NCI-H82 treated with DMSO at 0.1 percent for 48 hours (cell line): Measurements from ENCODE around the gene RFTN1.

ENCODE experiments used
- DNase-seq: peaks from one replicate; lab custom pipeline; 2025; ENCODE audit not compliant: unreplicated experiment; lab: John Stamatoyannopoulos, UW

The RFTN1 gene

GRCh38 chr3:16309558-16309957 is 203.9 kb downstream of the RFTN1 start:
- no peak for DNase-seq

GRCh38 chr3:16308727-16309126 is 204.8 kb downstream of the RFTN1 start:
- DNase-seq: no peak

- no peak for DNase-seq
These were observed 205.5 kb downstream of the RFTN1 start for GRCh38 chr3:16307832-16308531.

GRCh38 chr3:16305111-16305541 is 208.4 kb downstream of the RFTN1 start:
- DNase-seq: no peak

DNA sequence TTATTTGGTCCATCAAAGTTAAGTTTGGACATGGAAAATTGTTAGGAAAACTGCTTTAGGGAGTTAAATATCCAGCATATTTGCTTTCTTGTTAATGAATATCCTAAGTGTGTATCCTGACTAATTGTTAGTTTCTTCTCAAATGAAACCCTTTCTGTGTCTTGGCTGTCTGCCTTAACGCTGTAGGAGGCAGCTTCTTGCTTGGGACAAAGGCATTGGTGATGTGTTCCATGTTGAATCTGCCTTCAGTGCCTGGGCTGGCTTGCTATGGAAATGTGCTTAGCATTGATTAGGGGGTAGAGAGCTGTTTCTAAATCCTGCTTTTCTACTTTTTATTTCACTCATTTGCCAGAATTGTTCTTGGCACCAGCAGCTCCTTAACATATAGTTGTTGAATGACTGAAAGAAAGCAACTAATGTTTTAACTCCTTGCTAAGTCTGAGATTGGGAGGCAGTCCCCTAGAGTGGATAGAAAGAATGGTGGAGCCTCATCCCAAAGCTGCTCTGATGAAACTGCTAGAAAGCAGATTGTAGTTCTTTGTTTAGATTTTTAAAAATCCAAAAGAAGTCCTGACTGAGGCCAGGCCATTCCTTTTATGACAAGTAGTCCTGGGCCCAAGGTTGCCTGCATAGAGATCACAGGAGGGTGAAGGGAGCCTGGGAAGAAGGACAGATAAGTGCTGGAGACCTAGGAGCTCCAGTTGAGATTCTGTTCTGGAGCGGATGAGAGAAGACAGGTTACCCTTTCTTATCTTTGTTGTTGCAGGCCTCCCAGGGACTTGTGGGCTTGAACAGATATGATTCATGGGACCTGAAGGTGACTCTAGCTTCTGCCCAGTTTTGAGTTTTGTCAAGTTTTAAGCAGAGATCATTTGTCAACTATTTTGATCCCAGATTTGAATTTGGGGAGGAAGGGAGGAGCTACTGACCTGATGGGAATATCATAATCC is 209.2 kb downstream of the RFTN1 start:
- no peak for DNase-seq

GRCh38 chr3:16303037-16303575 is 210.4 kb downstream of the RFTN1 start:
- DNase-seq: no peak

GRCh38 chr3:16302082-16302631 is 211.3 kb downstream of the RFTN1 start:
- DNase-seq: no peak

DNA sequence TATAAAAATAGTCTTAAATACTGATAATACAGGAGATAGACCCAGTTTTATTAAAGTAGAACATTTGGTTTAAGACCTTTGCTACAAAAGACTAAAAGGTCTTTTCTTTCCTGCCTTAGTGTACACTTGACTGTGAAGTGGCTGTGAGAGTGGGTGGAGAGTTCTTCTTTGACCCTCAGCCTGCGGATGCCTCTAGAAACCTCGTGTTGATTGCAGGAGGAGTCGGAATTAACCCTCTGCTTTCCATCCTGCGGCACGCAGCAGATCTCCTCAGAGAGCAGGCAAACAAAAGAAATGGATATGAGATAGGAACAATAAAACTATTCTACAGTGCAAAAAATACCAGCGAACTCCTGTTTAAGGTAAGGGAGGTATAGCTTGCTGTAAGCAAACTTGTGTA is 212.0 kb downstream of the RFTN1 start:
- no peak for DNase-seq

- DNase-seq: no peak
These were observed 212.6 kb downstream of the RFTN1 start for GRCh38 chr3:16300881-16301359.

DNA sequence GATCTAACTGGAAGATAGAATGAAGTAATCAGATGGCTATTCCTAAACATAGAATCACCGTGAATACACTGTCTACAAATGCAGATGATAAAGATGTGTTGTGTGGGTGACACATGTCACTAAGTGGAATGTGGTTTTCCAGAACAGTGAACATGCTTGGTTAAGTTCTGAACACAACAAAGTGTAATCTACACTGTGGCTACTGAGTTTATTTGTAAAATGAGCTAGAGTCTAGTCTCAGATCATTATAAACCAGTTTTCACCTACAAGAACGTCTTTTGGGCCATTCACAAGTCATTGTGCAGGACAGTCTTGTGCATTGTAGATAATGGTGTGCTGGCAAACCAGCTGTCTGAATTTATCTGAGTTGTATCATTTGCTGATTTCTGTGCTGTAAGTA is 213.2 kb downstream of the RFTN1 start:
- DNase-seq: no peak

DNA sequence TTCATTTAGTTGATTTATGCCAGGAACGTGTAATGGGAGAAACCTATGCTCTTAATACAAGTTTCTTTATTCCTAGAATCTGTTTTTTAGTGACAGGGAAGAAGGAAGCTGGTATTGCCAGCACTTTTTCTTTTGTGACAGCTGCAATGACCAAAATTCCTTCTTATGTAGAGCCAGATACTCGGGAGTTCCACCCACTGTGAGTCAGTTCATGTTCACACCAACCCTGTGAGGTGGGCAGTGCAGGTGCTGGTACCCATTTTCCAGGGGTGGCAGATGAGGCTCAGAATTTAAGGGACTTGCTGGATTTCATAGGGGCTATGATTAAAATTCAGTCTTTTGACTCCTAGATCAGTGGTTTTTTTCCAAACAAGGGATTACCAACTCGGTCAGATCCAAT is 213.8 kb downstream of the RFTN1 start:
- no peak for DNase-seq

- DNase-seq: no peak
These were observed 214.6 kb downstream of the RFTN1 start for GRCh38 chr3:16298891-16299290.

DNA sequence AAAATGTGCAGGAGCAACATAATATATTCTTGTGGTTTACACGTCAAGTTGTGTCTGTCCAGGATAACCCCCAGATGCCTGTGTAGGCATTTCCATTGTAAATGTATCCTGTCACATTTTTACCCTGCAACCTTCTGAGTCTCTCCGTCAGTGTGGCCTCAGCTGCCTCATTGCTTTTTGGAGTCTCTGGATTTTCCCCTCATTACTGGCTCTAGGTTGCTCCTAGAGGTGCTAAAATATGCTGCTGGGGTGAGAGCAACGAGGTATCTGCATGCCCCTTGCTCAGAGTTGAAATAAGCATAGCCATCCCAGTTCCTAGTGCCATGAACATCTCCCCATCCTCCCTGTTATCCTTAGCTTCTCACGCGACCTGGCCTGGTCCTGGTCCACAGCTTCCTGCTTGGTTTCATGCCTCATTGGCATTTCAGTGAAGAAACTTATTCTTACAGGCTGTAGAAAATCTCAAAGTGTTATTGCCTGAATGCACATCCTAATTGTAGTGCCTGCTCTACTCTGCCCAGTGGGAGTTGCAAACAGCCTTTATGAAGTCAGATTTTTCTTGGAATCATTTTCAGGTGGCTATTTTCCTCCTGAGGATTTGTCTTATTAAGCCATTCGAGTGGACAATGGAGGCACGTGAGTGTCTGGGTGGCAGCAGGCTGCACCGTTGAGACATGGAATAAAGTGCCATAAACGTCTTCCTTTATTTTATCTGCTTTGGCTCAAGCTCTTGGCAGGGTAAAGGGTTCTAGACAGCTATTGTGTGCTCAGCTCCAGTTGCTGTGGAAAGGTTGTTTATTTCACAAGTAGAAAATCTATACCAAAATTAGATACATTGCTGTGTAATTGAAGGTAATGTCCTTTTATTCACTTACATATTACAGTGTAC is 215.3 kb downstream of the RFTN1 start:
- DNase-seq: no peak

DNA sequence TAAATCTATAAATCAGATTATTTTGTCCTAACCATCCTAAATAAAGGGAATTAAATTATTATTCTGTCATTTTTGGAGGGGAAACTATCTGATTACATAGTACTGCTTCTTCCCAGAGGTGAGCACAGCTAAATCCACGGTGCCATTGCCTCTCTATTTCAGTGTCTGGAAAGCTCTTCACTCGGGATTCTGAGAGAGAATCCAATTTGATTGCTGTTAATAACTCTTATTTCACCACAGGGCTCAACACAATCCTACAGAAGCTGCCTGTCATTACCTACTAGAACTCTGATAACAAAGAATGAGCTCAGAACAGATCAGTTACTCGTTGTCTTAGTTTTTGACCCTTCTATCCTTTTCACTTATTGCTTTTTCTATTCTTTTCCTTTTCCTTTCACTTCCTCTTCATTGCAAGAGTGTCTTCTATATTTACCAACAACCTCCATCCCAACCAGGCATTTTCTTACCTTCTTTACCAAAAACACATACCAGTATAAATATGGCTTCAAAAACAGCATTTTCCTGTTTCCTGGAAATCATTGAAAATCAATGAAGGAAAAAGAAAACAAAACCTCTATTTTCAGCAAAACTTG is 218.1 kb downstream of the RFTN1 start:
- DNase-seq: no peak

GRCh38 chr3:16294844-16295243 is 218.7 kb downstream of the RFTN1 start:
- no peak for DNase-seq

- no peak for DNase-seq
These were observed 222.7 kb downstream of the RFTN1 start for GRCh38 chr3:16290827-16291196.

DNA sequence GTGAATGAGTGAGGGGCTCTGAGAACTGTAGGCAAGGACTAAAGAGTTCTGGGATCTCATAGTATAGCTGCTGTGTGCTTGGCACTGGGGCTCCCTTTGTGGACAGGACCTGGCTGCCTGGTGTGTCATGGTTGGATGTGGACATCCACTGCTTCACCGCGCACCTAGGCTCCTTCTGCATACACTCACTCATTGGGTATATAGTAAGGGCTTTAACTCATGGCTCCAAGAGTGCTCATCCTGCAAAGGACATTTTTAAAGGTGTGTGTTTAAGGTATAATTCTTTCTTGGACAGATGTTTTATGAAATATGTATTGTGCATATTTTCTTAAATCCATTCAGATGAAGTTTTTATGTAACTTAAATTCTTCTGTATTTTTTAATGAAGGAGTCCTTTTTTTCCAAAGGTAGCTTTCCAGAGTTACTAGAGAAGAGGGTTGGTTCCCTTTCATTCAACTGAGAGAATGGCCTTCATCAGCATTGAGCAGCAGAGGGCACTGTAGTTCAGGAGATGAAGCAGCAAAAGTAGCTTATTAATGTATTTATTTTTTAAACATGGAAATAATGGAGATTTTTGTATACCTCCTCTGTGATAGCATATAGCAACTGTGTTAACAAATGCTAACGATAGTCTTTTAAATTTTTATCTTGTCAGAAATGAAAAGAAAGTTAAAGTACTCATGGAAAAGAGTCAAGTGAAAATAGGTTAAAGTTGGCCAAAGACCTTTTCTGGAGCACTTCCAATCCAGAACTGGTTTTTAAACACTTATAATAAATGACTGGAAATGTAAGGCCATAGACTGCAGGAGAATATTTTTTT is 223.3 kb downstream of the RFTN1 start:
- DNase-seq: peak; percentile 24

GRCh38 chr3:16289144-16289889 is 224.2 kb downstream of the RFTN1 start:
- DNase-seq: no peak

GRCh38 chr3:16288664-16289063 is 224.8 kb downstream of the RFTN1 start:
- no peak for DNase-seq
